ENCODE measurements around the gene NCKAP5.
A peak's percentile ranks its signal among the peaks of the same experiment; 100 is the strongest.

The NCKAP5 gene

GRCh38 chr2:133456971-133457370 is 111.3 kb downstream of the NCKAP5 start:
- DNase-seq, result no peak

GRCh38 chr2:133456156-133456555 is 112.1 kb downstream of the NCKAP5 start:
- no peak for DNase-seq

GRCh38 chr2:133453032-133453431 is 115.2 kb downstream of the NCKAP5 start:
- no peak for DNase-seq

- DNase-seq, result no peak
Measured at GRCh38 chr2:133452583-133452982, 115.7 kb downstream of the NCKAP5 start.

GRCh38 chr2:133452146-133452545 is 116.1 kb downstream of the NCKAP5 start:
- DNase-seq, result no peak

GRCh38 chr2:133448195-133448594 is 120.1 kb downstream of the NCKAP5 start:
- DNase-seq, result no peak

GRCh38 chr2:133447303-133447702 is 121.0 kb downstream of the NCKAP5 start:
- DNase-seq, result no peak

GRCh38 chr2:133444465-133444864 is 123.8 kb downstream of the NCKAP5 start:
- no peak for DNase-seq

GRCh38 chr2:133442393-133442792 is 125.9 kb downstream of the NCKAP5 start:
- DNase-seq, result no peak

GRCh38 chr2:133439565-133439920 is 128.7 kb downstream of the NCKAP5 start:
- DNase-seq, result no peak

GRCh38 chr2:133438848-133439564 is 129.3 kb downstream of the NCKAP5 start:
- no peak for DNase-seq

GRCh38 chr2:133438026-133438425 is 130.2 kb downstream of the NCKAP5 start:
- peak; percentile 21 to 45 for DNase-seq

GRCh38 chr2:133437492-133437891 is 130.8 kb downstream of the NCKAP5 start:
- DNase-seq, result no peak

- DNase-seq, result no peak
Measured at GRCh38 chr2:133434959-133435668, 133.1 kb downstream of the NCKAP5 start.

GRCh38 chr2:133433455-133434451 is 134.5 kb downstream of the NCKAP5 start:
- no peak for DNase-seq

GRCh38 chr2:133432778-133433177 is 135.5 kb downstream of the NCKAP5 start:
- DNase-seq, result no peak

GRCh38 chr2:133431289-133431688 is 137.0 kb downstream of the NCKAP5 start:
- DNase-seq, result no peak

GRCh38 chr2:133426791-133427190 is 141.5 kb downstream of the NCKAP5 start:
- DNase-seq, result peak in 1 of 2 experiments; percentile 4

- DNase-seq, result peak in 1 of 2 experiments; percentile 11
Measured at GRCh38 chr2:133425612-133426011, 142.7 kb downstream of the NCKAP5 start.

GRCh38 chr2:133424876-133425275 is 143.4 kb downstream of the NCKAP5 start:
- DNase-seq, result no peak

GRCh38 chr2:133422931-133423351 is 145.3 kb downstream of the NCKAP5 start:
- peak; percentile 66 to 79 for DNase-seq

- peak; percentile 21 to 61 for DNase-seq
Measured at GRCh38 chr2:133421516-133422324, 146.5 kb downstream of the NCKAP5 start.
